GM20000 (cell line): ENCODE measurements around the gene HELZ.
"Not testable (repeated sequence)": the region's sequence is repeated elsewhere in the genome, so short reads cannot be mapped to it uniquely, and the experiment has no call there.

ENCODE experiments used
- DNase-seq: peaks from one replicate; pipeline ENCODE4 v3.0.0; 2012; ENCODE audit warnings: low spot score
- CTCF ChIP-seq: IDR thresholded peaks from 2 replicates; pipeline ENCODE4 v1.5.1; 2012; ENCODE audit warnings: mild to moderate bottlenecking, control low read depth; ENCODE audit errors: extremely low read depth, missing control alignments

Gene HELZ

DNA sequence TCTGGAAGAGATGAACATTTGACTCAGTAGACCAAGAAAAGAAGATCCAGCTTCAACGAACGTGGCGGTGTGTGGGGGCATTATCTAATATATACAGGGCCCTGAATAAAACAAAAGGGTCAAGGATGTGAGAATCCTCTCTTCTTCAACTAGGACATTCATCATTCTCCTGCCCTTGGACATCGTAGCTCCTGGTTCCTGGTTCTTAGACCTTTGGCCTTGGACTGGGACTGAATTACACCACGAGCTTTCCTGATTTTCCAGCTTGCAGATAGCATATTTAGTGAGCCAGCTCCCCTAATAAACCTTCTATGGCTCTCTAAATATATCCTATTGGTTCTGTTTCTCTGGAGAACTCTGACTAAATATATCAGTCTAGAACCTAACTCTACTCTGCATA lies 29.5 kb upstream of the HELZ start:
- TF ChIP-seq CTCF, result no peak
- DNase-seq, result no peak

DNA sequence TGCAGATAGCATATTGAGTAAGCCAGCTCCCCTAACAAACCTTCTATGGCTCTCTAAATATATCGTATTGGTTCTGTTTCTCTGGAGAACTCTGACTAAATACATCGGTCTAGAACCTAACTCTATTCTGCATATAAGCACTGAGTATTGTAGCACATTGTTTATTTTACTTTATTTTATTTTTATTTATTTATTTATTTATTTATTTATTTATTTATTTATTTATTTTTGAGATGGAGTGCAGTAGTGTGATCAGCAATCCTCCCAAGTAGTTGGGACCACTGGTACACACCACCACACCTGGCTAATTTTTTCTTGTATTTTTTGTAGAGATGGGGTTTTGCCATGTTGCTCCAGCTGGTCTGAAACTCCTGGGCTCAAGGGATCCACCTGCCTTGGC lies 28.9 kb upstream of the HELZ start:
- DNase-seq, result no peak
- no peak for TF ChIP-seq CTCF

- TF ChIP-seq CTCF, result no peak
- no peak for DNase-seq
Observed at GRCh38 chr17:67272312-67273047, 27.5 kb upstream of the HELZ start.

- DNase-seq, result not testable (repeated sequence)
Observed at GRCh38 chr17:67271187-67271586, 26.2 kb upstream of the HELZ start.

- TF ChIP-seq CTCF, result no peak
Observed at GRCh38 chr17:67270416-67270815, 25.4 kb upstream of the HELZ start.

DNA sequence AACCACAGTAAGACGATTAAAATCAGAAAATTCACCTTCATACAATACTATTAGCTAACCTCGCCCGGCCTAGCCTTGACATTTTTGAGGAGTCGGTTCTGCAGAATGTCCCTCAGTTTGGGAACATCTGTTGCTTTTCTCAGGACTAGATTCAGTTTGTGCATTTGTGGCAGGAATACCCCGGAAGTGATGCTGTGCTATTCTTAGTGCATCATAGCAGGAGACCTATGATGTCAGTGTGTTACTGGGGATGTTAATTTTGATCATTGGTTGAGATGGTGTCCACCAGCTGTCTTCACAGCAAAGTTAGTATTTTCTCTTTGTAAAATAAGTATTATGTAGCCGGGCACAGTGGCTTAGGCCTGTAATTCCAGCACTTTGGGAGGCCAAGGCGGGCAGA lies 21.5 kb upstream of the HELZ start:
- no peak for DNase-seq
- no peak for TF ChIP-seq CTCF

More at GRCh38 chr17:67270416-67270815, 25.4 kb upstream of the HELZ start:
- DNase-seq, result no peak

GRCh38 chr17:67265436-67266019 lies 20.5 kb upstream of the HELZ start:
- TF ChIP-seq CTCF, result no peak
- DNase-seq, result no peak

DNA sequence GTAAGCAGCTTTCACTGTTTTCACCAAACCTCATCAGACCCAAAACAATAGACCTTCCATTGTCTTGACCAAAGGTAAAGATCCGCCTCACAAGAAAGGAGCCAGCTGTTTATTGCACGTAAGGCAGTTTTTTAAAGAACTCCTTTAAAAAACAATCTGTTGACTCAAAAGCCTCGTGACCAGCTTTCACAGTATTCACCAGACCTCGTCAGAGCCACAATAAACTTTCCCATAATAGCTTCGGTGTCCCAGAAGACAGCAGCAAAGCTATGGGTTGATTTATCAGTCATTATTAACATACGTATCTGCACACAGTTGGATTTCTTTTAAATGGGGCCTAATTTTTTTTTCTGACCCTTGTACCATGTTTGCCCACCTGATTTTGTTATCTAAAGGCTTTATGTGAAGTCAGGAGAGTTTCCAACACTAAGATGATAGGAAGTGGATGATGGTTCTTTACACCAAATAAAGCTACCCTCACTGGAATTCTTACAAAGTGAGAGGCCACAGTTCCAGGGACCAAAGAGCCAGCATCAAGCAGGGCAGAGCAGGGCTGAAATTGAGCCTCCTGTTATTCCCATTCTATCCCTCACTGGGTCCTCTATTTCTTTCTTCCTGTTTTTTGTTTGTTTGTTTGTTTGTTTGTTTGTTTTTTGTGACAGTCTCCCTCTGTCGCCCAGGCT lies 17.6 kb upstream of the HELZ start:
- no peak for DNase-seq
- no peak for TF ChIP-seq CTCF
